HG02571 (cell line): ENCODE data around the gene METTL16.

Source experiments
- ATAC-seq: cut with Tn5 transposase; IDR thresholded peaks from one replicate; pipeline ENCODE4 v1.9.1; 2021; ENCODE audit warnings: mild to moderate bottlenecking, moderate library complexity; ENCODE audit not compliant: unreplicated experiment

METTL16 gene

GRCh38 chr17:2368359-2368758 is 143.3 kb downstream of the METTL16 start:
- no peak for ATAC-seq

GRCh38 chr17:2366747-2367494 is 144.8 kb downstream of the METTL16 start:
- ATAC-seq = no peak
